GM19463 (cell line): ENCODE data around the gene OLFML2A.
A peak's percentile ranks its signal among the peaks of the same experiment; 100 is the strongest.
"Not testable (repeated sequence)": the region's sequence is repeated elsewhere in the genome, so short reads cannot be mapped to it uniquely, and the experiment has no call there.

Experiments used
- ATAC-seq: cut with Tn5 transposase; IDR thresholded peaks from one replicate; pipeline ENCODE4 v1.9.1; 2021; ENCODE audit warnings: mild to moderate bottlenecking, moderate library complexity; ENCODE audit not compliant: unreplicated experiment

OLFML2A gene

GRCh38 chr9:124760719-124761118 is 16.2 kb upstream of the OLFML2A start:
- no peak for ATAC-seq

GRCh38 chr9:124761196-124761595 is 15.7 kb upstream of the OLFML2A start:
- no peak for ATAC-seq

- no peak for ATAC-seq
Measured at GRCh38 chr9:124761710-124762109, 15.2 kb upstream of the OLFML2A start.

GRCh38 chr9:124762633-124763032 is 14.3 kb upstream of the OLFML2A start:
- no peak for ATAC-seq

GRCh38 chr9:124764774-124765438 is 12.0 kb upstream of the OLFML2A start:
- ATAC-seq, result no peak

- no peak for ATAC-seq
Measured at GRCh38 chr9:124765439-124765835, 11.5 kb upstream of the OLFML2A start.

GRCh38 chr9:124766326-124766725 is 10.6 kb upstream of the OLFML2A start:
- ATAC-seq, result no peak

- ATAC-seq, result no peak
Measured at GRCh38 chr9:124766815-124767554, 9.9 kb upstream of the OLFML2A start.

- ATAC-seq, result no peak
Measured at GRCh38 chr9:124767821-124768220, 9.1 kb upstream of the OLFML2A start.

GRCh38 chr9:124768334-124768733 is 8.6 kb upstream of the OLFML2A start:
- ATAC-seq, result no peak

GRCh38 chr9:124768750-124769548 is 8.0 kb upstream of the OLFML2A start:
- ATAC-seq, result no peak

GRCh38 chr9:124769549-124770358 is 7.2 kb upstream of the OLFML2A start:
- no peak for ATAC-seq

- ATAC-seq, result no peak
Measured at GRCh38 chr9:124770359-124771020, 6.4 kb upstream of the OLFML2A start.

- peak; percentile 86 for ATAC-seq
Measured at GRCh38 chr9:124771021-124771866, 5.7 kb upstream of the OLFML2A start, which contains the start of gene NR6A1. TSS of gene NR6A1 (minus strand) at chr9:124771311.

GRCh38 chr9:124771867-124772679 is 4.9 kb upstream of the OLFML2A start:
- ATAC-seq, result no peak

- ATAC-seq, result not testable (repeated sequence)
Measured at GRCh38 chr9:124772877-124773276, 4.1 kb upstream of the OLFML2A start.

GRCh38 chr9:124773473-124774128 is 3.3 kb upstream of the OLFML2A start:
- ATAC-seq, result no peak
